ENCODE data around the gene FAM216B.
"Not testable (repeated sequence)": the region's sequence is repeated elsewhere in the genome, so short reads cannot be mapped to it uniquely, and the experiment has no call there.

The FAM216B gene

DNA sequence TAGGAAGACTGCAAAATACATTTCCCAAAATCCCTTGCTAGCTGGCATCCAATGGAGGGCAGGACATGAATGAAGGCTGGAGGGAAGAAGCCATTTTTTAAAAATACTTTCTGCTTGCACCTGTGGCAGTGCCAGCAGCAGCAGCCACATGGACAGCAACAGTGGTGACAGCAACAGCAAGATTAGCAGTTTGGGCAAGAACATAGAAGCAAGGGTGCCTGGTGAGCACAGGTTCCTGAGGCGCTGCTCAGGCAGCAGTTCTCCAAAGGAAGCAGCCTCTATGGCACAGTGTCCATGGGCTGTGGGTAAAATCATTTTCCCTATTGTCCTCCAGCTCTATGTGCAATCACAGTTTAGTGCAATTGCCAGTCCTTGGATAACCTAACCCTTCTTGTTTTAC lies 1.3 kb upstream of the FAM216B start:
- no peak for DNase-seq (ENCODE audit: low read depth, low spot score)

DNA sequence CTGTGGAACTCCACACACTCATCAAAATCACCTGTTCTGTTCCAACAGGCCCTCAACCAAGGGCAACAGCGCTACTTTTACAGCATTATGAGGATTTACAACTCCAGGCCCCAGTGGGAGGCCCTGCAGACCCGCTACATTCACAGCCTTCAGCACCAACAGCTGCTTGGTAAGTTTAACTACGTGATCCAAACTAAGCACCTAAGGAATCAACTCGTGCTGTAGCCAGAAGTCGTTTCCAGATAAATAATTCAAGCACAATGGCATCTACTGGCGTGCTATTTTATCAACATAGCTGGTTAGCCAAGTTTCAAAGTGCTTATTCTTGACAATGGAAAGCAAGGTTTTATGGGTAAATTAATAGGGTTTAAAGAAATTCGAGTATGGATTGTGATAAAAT lies 5.3 kb downstream of the FAM216B start:
- DNase-seq (ENCODE audit: low read depth, low spot score): no peak

DNA sequence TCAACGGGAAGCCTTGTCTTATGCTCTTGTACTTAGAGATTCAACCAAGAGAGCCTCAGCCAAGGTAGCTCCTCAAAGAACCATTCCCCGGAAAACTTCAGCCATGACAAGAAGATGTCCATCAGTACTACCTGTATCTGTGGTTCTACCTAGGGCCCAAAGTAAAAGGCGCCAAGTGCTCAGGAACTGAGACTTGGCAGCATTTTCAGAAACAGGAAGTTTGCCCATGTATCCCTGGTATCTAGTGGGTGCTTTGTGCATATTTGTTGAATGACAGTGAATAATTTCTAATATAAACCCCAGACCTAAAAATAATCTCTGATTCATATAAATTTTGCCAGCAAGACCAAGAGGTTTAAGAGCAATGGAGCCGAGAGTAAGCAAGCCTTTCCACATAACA lies 7.2 kb downstream of the FAM216B start:
- DNase-seq (ENCODE audit: low read depth, low spot score): no peak

DNA sequence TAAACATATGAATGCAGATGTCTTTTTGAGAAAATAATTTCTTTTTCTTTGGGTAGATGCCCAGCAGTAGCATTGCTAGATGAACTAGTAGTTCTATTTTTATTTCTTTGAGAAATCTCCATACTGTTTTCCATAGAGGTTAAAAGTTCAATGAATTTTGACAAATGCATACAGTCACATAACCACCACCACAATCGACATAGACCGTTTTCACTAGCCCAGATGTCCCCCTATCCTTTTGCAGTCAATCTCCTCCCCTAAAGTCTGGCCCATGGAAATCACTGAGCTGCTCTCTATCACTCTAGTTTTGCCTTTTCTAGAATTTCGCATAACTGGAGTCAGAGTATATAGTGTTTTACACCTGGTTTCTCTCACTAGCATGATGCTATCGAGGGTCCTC lies 10.8 kb downstream of the FAM216B start:
- DNase-seq (ENCODE audit: low read depth, low spot score): no peak

DNA sequence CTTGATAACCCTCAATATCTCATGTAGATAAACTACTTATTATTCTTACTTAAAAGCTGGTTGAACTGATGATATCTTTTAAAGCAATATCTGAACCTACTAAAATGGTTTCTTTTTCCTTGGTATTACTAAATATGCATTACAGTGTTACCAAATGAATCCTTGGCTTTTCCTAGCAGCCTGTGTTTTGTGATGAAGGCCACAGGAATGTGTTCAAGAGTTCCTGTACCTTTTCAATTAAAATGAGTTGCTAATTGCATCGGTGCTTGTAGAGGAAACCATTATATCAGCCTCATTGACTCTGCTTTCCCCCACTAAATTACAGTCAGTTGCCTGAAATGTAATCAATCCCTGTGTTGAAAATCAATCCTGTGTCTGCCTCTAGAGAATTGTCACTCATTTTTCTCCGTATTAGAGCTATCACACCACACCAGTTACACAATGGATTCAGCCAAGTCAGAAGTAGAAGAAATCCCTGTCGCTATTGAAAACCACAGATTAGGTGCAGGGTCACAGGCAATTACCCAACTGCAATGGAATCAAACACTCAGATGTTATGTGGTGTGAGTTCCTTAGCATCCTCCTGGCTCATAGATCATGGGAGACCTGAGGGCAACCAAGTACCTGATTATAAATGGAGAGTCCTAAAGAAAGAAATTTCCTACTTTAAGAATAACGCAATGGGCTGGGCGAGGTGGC lies 13.3 kb downstream of the FAM216B start:
- DNase-seq (ENCODE audit: low read depth, low spot score): no peak

DNA sequence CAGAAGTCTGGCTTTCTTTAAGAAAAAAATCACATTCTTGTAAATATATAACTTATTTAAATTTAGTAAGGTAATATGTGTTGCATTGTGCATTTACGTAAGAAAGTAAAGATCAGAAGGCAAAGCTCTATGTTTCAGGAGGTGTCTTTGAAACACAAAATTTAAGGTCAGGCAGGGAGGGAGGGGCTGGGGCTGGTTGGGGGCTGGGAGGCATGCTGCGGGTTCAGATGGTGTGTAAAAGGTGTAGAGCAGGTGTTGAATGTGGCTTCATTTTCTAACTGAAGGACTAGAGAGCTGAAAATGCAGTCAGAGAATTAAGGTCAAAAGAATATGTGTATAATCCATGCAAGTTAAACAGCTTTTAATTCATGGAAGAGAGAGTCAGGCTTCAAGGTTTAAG lies 14.3 kb downstream of the FAM216B start:
- DNase-seq (ENCODE audit: low read depth, low spot score): no peak

DNA sequence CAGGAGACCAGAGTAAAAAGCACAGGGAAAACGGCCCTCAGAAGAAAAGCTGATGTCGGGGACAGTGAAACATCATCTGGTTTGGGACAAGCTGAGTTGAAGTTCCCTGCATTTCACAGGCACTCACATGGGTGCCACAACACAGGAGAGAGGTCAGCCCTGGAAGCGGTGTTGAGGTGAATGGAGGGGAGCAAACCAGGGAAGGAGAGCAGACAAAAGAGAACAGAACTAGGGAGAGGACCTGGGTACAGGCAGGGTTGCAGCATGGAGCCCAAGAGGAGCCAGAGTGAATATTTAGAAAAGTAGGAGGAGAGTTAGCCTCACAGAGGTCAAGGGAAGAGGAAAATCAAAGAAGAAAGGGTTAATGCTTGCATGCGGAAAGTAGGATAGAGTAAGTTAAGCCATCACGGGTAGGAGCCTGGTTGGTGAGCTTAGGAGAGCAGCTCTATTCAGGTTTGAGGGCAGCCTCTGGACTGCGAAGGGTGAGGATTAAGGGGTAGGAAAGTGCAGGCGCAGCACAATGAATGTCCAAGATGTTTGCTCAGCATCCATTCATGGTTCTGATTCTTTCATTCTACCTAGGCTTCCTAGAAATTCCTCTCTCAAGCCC lies 15.5 kb downstream of the FAM216B start:
- no peak for DNase-seq (ENCODE audit: low read depth, low spot score)

DNA sequence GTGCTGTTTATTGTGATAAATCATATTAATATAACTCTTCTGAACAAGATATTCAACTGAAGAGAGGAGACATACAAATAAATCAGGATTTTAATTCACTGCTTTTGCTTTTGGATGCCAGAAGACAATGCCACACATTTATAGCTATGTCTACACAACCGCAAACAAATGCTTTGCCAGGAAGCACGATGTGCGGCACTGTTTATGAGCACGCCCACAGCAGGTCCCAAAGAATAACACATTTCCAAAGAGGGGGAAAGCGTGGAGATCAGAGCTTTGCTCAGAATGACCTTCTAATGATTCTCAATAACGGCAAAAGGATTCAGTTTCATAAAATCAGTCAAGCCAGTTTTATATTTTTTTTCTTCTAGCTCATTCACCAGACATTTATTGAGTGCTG lies 16.7 kb downstream of the FAM216B start:
- no peak for DNase-seq (ENCODE audit: low read depth, low spot score)

DNA sequence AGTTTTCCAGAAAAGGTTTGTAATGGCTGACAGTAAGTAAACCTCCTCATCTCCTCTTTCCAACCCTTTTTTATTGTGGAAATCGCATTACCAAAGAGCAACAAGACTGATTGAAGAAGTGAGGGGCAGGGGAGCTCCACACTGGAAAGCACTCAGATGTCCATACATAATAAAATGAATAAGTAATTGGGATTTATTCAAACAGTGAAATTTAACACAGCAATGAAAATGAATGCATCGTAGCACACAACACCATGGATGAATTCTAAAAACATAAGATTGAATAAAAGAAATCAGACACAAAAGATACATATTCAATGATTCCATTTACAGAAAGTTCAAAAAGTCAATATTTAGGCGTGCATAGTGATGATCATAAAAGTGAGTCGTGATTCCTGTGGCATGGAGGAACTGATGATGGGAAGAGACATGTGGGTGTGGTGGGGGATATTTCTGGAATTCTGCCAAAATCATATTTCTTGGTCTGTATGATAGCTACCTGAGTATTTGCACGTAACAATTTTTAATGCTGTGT lies 18.8 kb downstream of the FAM216B start:
- DNase-seq (ENCODE audit: low read depth, low spot score): no peak

DNA sequence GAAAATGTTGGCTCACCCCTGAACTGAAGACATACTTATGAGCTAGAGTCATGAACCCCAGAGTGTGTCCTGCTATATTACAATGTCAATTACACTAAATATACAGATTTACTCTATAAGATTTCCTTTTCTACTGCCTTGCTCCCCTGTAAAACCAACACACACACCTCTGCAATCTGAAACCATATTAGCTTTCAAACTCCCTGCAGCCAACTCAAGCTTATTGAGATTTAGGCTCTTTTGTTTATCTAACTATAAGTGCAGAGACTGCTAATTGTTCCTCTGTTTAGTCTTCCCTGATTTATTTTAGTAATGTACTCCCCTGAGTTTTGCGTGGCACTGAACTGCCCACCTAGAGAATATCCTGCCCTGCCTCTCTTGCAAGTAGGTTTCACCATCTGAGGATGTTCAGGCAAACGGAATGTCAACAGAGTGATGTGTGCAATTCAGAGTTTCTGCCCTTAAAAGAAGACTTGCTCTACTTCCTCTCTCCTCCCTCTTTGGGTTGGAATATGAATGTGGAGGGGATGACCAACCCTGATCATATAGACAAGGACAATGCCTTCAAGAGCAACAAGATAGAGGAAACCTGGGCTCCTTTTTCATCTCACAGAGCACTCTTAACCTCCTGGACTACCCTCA lies 22.3 kb downstream of the FAM216B start:
- no peak for DNase-seq (ENCODE audit: low read depth, low spot score)

DNA sequence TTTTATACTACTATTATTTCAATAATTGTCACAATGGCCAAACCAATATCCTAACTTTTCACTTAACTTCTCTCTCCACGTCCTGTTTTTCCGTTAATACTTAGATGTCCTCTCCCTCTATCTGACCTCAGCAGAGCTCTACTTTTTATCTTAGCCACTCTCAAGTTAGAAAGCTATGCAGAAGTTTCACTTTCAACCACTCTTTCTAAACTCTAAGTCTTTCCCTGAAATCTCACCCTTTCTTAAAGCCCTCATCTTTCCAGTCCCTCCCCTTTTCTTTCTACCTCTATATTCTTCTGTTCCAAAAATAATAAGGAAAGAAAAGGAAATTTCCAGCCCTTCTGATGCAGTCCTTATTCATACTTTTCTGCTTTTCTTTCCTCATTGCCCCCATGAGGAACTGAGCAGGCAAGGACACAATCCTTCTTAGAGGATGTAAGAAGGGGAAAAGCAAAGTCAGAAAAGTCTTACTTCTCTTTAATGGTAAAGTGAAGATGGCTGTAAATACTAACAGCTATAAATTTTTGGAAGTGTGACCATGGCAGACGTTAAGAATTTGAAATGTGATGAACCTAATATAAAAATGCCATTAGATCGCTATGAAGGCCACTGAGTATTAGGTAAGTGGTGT lies 23.0 kb downstream of the FAM216B start:
- no peak for DNase-seq (ENCODE audit: low read depth, low spot score)

DNA sequence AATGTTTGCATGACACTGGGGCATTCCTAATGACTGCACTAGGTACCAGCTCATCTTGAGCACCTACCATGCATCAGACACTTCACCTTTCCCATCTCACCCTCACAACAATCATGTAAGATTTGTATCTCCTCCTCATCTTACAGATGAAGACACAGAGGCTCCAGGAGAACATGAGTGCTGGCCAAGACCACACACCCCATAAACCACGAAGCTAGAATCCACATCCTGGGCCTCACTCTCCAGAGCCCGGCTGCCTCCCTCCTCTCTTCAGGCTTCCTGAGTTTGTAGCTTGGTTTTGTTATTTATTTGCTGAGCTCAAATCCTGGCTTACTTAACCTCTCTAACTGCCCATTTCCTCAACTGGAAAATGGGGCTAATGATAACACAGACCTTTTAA lies 25.9 kb downstream of the FAM216B start:
- DNase-seq (ENCODE audit: low read depth, low spot score): no peak

DNA sequence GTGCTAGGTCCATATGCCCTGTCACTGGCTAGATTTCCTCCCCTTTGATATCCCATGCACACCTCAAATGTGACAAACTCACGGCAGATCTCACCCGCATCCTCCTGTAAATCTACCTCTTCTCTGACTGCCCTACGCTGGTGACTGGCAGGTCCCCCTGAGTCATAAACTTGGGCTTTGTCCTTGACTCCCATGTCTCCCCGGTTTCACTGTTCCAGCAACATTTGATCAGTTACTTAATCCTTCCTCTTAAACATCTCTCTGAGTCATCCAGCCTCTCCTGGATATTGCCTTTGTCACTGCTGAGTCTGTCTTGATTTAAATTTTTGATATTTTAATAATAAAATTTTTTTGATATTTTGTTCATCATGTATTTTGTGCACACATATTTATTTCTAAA lies 26.5 kb downstream of the FAM216B start:
- no peak for DNase-seq (ENCODE audit: low read depth, low spot score)

DNA sequence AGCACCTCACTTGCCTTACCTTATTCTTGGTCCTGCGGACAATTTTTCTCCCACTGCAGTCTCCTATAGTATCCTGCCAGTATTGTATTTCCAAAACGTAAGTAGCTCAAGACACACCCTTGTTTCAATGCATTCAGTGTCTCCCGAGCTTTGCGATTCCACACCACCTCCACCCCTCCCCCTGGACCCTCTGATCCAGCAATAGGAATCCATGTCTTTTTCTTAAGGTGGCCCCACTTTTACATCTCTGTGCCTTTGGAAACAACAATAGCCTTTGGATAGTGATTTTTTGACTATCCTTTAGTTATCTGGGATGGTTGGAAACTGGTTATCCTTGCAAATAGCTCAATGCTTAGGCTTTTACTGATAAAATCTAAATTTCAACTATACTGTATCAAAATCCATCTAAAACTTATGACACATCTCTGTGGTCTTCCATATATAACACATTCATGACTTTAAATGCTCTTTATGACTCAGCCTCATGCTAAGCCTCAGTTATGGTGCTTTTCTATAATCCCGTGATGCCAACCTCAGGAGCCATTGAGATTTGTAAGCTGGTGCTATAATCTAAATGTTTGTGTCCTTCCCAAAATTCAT lies 27.1 kb downstream of the FAM216B start:
- DNase-seq (ENCODE audit: low read depth, low spot score): no peak

DNA sequence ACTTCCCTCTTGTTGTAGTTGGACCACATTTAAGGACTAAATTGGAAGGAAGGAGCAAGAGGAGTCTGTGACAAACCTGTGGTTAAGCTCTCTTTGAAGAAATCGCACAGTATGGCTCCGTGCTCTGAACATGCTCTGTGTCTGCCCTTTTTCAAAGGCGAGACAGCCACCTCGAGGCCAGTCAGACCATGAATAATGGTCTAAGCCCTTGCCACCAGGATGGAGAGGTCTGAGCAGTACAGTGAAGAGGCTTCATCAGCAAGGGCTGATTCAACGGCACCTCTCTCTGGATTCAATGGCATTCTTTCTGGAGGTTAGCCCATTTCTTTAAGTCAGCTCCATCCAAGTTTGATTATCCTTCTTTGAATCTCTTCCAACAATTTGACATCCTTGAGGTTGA lies 30.9 kb downstream of the FAM216B start:
- DNase-seq (ENCODE audit: low read depth, low spot score): no peak

DNA sequence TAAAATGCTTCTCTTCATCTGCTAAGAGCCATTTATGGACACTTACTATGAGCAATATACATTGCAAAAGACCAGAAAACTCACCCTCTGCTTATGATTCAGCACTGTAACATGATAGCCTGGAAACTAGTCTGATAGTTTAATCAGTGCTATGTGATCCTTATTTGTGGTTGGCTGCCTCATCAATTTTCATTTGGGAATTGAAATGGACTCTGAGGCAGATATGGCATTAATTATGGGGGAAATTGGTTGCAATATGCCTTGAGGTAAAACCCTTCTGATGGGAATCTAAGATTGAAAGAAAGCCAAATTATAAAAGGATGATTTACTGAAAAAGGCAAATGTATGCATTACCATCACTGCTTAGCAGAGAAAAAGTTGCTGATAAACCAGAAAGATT lies 33.5 kb downstream of the FAM216B start:
- DNase-seq (ENCODE audit: low read depth, low spot score): no peak

DNA sequence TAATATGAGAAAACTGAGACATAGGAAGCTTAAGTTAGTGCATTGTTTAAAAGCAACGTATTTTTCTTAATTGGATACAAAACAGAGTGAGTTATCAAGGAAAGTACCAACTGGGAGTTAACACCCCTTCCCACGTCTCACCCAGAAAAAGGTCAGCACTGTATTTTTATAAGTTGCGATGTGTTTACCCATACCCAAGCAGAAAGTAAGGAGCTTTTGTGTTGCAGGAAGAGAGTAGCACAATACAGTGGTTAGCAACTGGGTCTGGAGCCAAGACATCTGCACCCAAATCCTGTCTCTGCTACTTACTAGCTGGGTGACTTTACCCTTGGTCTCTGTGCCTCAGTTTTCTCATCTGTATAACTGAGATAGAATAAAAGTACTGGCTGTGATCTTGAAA lies 34.3 kb downstream of the FAM216B start:
- no peak for DNase-seq (ENCODE audit: low read depth, low spot score)

DNA sequence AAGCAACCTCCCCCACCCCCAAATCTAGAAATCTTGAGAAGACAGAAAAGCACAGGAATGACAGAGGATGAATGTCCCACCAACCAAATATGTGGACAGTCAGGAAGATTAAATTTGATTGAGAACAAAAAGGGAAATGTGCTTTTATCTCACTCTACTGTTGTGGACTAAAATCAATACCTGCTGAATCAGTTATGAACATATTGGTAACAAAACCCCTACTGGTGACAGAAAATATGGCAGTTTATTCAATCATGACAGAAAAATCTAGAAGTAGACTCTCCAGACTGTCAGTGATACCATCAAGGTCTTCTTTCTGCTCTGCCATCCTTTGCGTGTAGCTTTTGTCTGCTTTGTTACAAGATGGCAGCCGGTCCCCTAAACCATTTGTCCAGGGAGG lies 35.2 kb downstream of the FAM216B start:
- no peak for DNase-seq (ENCODE audit: low read depth, low spot score)

DNA sequence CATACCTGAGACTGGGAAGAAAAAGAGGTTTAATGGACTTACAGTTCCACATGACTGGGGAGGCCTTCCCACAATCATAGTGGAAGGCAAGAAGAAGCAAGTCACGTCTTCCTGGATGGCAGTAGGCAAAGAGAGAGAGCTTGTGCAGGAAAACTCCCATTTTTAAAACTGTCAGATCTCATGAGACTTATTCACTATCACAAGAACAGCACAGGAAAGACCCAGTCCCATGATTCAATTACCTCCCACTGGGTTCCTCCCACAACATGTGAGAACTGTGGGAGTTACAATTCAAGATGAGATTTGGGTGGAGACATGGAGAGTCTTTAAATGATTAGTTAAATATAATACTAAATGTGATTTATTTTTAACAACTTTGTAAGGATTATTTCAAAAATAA lies 38.3 kb downstream of the FAM216B start:
- not testable (repeated sequence) for DNase-seq (ENCODE audit: low read depth, low spot score)

DNA sequence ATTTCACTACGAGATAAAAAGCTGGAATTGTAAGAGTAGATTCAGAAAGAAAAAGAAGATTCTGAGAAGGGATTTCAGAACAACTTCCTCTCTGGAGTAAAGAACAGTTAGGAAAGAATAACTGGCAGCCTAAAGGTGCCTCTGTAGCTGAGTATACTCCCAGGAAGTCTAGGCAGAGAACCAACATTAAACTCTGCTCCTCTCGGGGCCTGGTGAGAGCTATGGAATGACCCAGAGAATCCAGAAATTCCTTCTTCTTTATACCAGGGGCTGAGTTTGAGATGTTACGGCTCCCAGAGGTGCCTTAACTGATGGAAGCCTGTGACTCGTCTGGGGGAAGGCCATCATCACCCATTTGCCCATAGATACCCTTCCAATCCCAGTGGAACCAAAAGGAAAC lies 39.1 kb downstream of the FAM216B start:
- DNase-seq (ENCODE audit: low read depth, low spot score): no peak

DNA sequence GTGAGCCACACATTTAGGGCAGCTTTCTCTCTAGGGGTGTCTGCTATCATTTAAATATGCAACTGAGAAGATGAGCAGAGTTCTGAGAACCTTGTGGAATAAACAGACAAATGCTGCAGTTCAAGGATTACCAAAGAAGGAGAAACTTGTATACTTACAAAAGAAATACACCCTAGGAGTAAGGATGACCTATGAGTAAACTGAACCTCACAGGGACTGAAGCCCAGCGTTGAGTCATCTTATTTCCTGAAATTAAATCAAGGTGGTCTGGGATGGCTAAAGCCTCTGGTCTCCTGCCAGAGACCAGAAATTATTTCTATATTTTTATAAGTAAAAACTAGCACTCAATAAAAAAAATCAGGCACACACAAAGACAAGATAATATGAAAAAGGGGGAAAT lies 40.1 kb downstream of the FAM216B start:
- DNase-seq (ENCODE audit: low read depth, low spot score): no peak
